DMS 273 (cell line): ENCODE data around the gene CLCN4.

Source experiments
- DNase-seq: peaks from one replicate; lab custom pipeline; 2025; ENCODE audit not compliant: unreplicated experiment; lab: John Stamatoyannopoulos, UW

Gene CLCN4

DNA sequence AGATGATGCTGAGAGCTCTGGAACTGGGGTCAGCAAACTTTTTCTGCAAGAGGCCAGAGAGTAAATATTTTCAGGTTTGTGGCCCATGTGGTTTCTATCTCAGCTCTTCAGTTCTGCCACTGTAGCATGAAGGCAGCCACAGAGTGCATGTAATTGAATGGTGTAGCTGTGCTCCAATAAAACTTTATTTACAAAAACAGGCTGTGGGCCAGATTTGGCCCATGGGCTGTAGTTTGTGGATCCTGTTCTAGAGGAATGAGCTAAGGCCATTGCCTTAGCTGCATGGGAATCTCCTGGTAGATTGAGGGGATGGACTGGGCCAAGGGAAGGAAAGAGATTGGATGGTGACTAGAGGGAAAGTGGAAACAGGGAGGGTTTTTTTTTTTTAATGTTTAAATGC lies 36.8 kb downstream of the CLCN4 start:
- no peak for DNase-seq

DNA sequence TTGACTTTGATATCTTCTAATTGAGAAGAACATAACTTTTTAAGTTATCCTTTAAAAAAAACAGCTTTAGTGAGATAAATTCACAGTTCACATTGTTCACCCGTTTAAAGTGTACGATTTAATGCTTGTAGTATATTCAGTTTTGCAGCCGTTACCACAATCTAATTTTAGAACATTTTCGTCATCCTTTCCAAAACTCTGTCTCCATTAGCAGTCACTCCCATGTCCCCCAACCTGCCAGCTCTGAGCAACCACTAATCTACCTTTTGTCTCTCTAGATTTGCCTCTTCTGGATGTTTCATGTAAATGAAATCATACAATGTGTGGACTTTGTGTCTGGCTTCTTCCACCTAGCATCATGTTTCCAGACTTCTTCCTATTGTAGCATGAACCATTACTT lies 38.6 kb downstream of the CLCN4 start:
- DNase-seq = no peak

DNA sequence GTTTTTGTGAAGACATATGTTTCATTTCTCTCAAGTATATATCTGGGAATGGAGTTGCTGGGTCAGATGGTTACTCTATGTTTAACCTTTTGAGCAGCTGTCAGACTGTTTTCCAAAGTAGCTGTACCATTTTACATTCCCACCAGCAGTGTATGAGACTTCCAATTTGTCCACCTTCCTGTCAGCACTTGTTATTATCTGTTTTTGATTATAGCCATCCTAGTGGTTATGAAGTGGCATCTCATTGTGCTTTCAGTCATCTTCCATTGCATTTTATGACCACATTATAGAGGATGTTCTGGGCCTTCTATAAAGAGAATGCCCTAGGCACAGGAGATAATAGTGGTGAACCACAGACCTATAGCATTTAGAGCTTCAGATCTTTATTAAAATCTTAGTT lies 39.2 kb downstream of the CLCN4 start:
- DNase-seq = no peak

DNA sequence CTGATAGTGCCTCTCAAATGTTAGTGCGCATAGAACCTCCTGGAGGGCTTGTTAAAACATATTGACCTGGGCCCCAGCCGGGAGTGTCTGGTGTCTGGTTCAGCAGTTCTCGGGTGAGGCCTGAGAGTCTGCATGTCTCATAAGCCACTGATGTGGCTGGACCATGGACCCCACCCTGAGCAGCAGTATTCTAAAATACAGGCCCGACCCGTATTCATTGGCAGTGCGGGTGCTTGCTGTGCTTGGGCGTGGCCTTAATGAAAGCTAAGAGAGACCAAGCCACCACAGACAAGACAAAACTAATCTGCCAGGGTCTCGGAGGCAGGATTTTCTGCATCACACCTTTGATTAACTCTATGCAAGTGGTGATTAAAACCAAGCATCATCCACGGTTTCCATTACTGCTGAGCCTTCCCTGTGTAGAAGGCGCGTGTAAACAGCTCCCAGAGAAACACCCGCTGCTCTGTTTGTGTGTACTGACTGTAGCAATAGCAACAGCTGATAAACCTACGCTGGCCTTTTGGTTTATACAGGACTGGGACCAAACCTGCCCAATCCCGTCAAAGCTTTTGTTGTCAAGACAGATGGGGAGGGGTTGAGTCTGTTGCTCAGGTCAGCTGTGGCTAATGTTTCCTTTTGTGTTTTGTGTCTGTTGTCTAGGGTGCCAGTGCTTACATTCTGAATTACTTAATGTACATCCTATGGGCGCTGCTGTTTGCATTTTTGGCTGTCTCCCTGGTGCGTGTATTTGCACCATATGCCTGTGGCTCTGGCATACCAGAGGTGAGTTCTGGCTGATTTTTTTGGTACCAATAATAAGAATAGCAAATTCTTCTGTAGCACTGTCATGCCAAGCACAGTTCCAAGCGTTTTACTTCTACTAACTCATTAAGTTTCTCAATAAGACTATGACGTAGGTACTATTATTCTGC lies 40.8 kb downstream of the CLCN4 start:
- DNase-seq = no peak

DNA sequence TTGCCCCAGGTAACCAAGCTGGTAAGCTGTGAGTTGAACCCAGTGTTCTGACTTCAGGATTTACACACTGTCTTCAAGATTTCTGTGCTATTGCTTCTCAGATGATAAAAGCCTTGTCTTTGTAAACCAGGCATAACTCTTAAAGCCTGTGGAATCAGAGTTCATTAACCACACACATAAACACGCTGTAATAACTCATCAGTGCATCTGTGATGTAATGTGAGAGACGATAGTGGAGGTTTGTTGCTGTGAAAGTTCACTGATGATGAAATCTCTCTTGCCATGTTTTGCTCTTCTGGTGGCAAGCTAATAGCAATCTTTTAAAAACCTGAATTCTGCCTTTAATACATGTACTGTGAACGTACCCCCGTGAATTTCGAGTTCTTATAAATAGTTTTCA lies 41.5 kb downstream of the CLCN4 start:
- DNase-seq = no peak

DNA sequence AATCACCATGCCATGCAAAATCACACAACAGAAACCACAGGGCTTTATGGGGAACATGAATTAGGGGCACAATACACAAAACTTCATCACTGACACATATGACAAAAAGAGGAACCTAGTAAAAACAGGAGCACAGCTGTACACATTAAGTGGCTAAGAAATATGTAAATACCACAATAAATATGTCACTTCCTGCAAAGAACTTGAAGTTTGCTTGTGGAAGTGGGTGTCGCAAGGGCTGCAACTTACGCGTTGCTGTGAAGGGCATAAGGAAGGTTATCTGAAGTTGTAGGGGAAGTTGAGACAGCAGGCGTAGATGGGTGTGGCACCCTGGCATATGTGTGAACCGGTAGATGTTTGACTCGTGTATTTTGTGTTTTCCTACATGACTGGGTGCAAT lies 42.4 kb downstream of the CLCN4 start:
- DNase-seq = no peak

DNA sequence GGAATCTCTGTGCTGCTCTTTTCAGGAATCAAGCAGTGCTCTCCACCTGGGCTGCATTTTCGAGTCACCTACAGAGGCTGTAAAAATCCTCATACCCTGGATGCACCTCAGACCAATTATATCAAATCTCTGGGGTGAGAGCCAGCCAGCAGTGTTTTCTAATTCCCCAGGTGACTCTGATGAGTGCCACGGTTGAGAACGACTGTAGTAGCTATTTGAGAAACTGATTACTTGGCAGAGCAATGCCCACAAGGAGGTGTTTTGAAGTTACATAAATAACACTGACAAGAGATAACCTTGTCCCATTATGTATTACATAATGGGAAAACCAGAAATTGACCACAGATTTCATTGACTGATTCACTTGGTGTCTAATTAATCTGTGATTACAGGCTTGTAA lies 46.8 kb downstream of the CLCN4 start:
- no peak for DNase-seq

DNA sequence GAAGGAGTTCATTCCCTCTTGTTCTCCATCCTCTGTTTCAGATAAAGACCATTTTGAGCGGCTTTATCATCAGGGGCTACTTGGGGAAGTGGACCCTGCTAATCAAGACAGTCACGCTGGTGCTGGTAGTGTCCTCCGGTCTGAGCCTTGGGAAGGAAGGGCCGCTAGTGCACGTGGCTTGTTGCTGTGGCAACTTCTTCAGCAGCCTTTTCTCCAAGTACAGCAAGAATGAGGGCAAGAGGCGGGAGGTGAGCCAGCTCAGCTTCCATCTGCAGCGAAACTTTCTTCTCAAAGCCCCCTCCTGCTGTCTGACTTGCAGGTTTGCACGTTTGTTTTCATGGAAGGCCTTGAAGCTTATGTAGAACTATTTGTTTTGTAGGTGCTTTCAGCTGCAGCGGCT lies 49.5 kb downstream of the CLCN4 start:
- DNase-seq = no peak

DNA sequence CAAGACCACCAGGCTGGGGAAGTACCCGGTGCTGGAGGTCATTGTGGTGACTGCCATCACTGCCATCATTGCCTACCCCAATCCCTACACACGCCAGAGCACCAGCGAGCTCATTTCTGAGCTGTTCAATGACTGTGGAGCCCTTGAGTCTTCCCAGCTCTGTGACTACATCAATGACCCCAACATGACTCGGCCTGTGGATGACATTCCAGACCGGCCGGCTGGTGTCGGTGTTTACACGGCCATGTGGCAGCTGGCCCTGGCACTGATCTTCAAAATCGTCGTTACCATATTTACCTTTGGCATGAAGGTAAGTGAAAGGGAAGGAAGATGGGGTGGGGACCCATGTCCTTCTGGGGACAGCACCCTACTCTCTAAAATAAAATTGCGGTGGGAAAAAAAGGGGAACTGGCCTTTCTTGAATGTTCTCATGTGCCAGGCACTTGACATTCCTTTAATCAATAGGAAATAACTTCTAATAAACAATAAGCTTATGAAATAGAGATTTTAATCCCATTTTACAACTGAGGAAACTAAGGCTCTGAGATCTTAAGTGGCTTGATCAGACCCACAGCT lies 51.6 kb downstream of the CLCN4 start:
- no peak for DNase-seq

DNA sequence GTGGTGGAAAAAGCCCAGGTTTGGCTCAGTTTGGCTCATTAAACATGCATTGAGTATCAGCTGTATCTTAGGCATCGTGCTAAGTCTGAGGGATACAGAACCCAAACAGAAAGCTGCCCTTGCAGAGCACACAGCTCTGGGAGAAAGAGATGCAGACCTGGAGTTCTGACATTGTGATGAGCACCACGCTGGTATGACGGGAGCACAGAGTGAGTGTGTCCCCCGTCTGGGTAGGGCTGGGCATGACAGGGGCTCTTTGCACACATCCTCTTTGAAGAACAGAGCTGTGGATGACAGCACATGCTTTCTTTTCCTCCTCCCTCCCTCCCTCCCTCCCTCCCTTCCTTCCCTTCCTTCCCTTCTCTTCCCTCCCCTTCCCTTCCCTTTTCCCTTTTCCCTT lies 52.2 kb downstream of the CLCN4 start:
- DNase-seq = no peak

DNA sequence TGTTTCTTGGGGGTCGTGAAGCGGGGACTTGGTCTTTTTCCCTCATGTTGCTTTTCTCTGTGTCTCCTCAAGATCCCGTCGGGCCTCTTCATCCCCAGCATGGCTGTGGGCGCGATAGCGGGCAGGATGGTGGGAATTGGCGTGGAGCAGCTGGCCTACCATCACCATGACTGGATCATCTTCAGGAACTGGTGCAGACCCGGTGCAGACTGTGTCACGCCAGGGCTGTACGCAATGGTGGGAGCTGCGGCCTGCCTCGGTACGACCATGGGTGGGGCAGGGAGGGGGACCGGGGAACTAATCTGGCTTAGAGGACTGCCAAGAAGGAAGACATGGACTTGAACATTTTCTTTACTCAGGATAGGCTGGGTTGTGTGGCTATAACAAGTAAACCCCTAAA lies 55.6 kb downstream of the CLCN4 start:
- DNase-seq = no peak

DNA sequence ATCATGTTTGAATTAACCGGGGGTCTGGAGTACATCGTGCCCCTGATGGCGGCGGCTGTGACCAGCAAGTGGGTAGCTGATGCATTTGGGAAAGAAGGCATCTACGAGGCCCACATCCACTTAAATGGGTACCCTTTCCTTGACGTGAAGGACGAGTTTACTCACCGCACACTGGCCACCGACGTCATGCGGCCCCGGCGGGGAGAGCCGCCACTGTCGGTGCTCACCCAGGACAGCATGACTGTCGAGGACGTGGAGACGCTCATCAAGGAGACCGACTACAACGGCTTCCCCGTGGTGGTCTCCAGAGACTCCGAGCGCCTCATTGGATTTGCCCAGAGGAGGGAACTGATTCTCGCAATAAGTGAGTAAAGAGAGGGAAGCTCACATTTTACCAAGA lies 56.9 kb downstream of the CLCN4 start:
- DNase-seq = no peak

DNA sequence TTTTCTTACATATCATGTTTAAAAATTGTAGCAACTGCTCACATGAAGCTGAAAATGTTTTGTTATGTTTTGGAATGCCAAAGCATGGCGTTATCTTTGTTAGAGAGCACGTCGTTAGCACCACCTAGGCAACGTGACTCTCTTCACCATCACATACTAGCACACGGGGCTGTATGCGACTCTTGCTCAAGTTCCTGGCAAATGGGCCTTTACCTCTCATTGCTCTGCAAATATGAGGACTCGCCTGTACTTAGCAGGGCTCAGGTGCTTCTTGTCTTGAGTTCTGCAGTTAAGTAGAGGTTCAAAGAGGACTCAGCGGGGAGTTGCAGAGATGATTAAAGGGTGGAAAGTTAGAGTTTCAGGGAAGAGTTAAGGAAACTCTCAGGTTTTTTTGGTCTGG lies 59.4 kb downstream of the CLCN4 start:
- no peak for DNase-seq

DNA sequence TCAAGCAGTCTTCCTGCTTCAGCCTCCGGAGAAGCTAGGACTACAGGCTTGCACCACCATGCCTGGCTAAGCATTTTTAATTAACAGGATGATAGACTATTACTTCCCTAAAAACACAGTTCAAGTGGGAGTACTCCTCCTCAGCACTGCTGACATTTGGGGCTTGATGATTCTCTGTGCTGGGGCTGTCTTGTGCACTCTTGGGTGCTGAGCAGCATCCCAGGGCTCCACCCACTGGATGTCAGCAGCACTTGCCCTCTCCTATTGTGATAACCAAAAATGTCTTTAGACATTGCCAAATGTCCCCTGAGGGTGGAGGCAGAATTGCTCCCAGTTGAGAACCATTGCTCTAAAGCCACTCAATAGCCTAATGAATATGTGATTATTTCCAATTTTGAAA lies 60.4 kb downstream of the CLCN4 start:
- peak; percentile 15 for DNase-seq

DNA sequence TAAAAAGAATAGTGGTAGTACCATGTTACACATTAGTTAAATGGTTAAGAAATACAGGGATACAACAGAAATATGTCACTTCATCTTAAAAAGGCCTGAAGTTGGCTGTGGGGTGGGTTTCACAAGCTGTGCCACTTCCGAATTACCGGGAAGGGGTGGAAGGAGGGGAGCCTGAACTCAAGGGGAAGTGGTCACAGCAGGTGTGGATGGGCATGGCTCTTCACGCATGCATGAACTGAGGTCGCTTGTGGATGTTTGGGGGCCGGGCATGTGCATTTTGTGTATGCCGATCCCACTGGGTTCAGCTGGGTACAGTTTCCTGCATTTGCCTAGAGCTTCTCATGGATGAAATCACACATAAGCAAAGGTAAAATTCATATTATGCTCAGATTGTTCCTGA lies 64.9 kb downstream of the CLCN4 start:
- DNase-seq = no peak

DNA sequence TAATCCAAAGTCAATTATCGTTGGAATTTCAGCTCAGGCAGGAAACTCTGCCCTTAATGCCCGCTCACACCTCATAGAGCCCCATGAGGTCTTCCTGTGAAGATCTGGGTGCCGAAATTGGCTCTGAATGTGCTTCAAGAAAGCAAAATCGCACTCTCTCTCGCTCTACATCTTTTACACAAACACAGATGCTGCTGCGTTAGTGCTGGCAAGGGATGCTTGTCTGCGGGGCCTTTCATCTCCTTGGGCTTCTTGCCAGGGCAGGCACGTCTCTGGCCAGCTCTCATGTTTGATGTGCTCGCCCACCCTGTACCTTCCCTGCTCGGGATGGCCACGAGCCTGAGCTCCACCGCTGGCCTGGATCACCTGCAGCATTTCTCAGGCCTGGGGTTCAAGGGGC lies 66.5 kb downstream of the CLCN4 start:
- peak; percentile 22 for DNase-seq

DNA sequence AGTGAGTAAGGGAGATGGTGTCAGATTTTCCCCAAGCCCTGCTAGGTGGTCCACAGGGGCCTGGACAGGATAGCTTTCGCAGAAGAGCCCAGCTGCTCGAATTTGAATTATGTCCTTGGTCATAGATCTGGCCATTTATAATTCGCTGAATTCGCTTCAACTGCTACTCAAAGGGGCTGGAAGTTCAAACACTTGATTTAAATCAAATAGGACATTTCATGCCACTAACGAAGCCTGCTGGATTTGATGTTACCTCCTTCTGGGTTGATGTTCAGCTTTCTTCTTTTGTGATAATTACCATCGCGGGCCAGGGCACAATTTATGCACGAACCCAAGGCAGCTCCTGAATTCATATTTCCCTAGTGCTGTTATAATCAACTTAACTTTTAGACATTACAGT lies 67.0 kb downstream of the CLCN4 start:
- no peak for DNase-seq

DNA sequence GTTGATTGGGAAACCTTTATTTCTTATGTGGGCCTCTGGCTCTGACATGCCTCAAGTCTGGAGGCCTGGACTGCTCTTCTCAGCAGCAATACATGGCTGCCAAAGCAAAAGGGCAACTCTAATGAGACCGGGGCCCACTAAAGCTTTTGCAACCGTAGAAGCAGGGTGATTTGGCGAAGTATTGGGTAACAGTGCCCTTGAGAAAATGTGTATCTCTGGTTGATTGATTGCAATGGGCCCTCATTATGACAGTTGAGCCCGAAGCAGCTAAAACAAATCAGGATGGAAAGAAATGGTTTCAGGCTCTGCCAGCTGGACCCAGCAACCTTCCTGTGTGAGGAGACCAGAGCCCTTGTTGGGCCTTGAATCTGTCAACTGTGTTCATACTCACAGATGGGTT lies 73.4 kb downstream of the CLCN4 start:
- DNase-seq = no peak

DNA sequence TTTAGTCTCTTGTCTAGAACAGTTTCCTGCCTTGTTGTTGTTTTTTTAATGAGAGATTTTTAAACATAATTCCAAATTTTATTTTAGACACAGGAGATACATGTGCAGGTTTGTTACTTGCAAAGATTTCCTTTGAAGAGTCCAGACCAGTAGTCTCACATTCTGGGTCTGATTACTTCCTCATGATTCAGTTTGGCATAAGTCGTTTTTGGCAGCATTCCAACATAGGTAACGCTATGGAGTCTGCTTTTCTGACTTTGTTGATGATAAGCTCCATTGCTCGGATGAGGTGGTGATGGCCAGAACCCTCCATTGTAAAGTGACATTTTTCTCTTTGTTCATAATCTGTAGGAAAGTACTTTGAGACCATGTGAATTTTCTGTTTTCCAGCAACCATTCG lies 74.7 kb downstream of the CLCN4 start:
- peak; percentile 24 for DNase-seq

DNA sequence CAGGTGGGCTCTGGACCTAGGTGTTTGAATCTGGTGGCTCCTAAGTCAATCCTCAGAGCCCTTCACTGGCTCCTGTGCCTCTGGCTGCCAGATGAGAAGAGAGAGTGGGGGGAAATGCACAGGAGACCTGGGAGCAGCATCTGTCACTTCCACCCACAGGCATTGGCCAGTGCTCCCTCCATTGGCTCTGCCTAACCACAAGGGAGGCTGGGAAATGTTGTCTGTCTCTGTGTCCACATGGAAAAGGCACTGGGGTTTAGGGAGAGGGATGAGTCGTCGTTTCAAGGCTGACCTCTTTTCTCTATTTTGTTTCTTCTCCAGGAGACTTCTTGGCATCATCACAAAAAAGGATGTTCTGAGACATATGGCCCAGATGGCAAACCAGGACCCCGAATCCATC lies 76.4 kb downstream of the CLCN4 start:
- peak; percentile 75 for DNase-seq

DNA sequence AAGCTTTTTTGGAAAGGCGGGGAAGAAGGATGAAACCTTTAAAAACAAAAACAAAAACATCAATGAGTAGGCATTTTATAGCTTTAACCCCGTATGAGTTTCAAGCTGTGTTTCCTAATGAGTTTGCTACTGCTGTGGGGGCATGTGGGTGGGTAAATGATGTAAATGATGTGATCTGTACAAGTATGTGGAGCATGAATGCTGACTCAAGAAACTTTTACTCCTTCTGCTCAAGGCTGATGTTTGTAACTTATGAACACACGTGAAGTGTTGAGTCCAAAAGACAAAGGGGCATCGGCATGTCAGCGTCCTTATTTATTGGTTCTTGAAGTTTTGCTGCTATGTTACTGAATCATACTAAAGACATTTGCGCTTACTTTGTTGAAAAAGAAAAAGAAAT lies 76.9 kb downstream of the CLCN4 start:
- DNase-seq = peak; percentile 56

DNA sequence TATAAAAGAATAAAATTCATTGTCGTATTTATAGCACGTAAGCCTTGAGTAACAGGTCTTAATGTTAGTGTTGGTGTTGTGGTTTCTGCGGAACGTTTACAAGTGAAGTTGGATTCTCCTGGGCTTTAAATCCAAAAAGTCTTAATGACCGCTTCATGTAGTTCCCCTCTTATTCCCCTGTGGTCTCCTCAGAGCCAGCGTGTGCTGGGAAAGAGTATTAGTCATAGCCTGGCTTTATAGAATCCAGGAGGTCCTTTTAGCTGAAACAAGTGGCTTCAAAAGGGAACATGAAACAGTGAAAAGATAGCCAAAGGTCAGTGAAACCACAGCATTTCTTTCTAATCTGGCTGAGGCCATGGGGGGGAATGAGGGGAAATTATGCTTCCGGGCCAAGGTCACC lies 79.1 kb downstream of the CLCN4 start:
- DNase-seq = no peak

DNA sequence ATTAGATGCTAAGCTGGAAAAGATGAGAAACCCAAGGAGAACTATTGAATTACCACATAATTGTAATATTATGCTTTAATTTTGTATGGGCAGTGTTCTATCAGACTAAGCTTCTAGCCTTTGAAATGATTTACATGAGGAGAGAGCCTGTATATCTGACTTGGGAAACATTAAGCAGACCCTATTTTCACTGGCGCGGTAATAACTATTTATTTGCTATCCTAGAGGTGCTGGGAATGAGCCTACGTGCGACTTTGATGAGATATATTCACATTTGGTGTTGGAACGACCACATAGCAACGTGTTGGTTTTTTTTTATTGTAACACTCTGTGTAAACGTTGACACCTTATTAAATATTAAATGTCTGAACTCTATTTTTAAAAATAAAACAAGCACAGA lies 80.5 kb downstream of the CLCN4 start:
- DNase-seq = no peak
